GM23248 (cell line): Measurements from ENCODE around the gene ZNF718.

Source experiments
- EZH2 ChIP-seq: fragments of 200-600 bp; sonication (generic); IDR thresholded peaks from 2 replicates; pipeline ENCODE4 v1.6.1; 2018; ENCODE audit warnings: antibody characterized with exemption, mild to moderate bottlenecking; ENCODE audit not compliant: insufficient read depth, poor library complexity, severe bottlenecking
- EZH2phosphoT487 ChIP-seq: fragments of 200-600 bp; sonication (generic); IDR thresholded peaks from 2 replicates; pipeline ENCODE4 v1.6.1; 2018; ENCODE audit warnings: antibody characterized with exemption, moderate library complexity, mild to moderate bottlenecking, low read depth; ENCODE audit not compliant: insufficient read depth

DNA sequence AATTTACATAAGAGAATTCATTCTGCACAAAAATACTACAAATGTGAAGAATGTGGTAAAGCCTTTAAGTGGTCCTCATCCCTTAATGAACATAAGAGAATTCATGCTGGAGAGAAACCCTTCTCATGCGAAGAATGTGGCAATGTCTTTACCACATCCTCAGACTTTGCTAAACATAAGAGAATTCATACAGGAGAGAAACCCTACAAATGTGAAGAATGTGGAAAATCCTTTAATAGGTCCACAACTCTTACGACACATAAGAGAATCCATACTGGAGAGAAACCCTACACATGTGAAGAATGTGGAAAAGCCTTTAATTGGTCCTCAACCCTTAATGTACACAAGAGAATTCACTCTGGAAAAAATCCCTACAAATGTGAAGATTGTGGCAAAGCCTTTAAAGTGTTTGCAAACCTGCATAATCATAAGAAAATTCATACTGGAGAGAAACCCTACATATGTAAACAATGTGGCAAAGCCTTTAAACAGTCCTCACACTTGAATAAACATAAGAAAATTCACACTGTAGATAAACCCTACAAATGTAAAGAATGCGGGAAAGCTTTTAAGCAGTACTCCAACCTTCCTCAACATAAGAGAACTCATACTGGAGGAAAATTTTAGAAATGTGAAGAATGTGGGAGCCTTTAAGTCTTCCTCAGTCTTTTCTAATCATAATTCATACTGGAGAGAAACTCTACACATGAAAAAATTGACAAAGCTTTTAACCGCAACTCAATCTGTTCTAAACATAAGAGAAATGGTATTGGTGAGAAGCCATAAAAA, 37.4 kb downstream of the ZNF718 start:
- no peak for TF ChIP-seq EZH2
- TF ChIP-seq EZH2phosphoT487: no peak
